A549 (cell line): ENCODE data around the gene ZDHHC18. TPM values are rescaled to one million over a fixed set of nuclear protein-coding genes. Genes with fewer than 3 reads are reported as not detected.

Experiments used
- ATAC-seq, 2 experiments: fragments of 200-7000 bp in 1 of 2; fragments of >200 bp in 1 of 2; cut with Nextera tagmentation in 1 of 2; cut with Tn5 transposase in 1 of 2; 3 replicates each; pipeline versions ENCODE4 v1.8.0 to v1.9.1; 2018 to 2020; ENCODE audit warnings: mild to moderate bottlenecking in 1 of 2, moderate library complexity in 1 of 2
- CTCF ChIA-PET: fragments of 300-600 bp; sonication (Branson Sonifier 250); formaldehyde crosslinking; extraction: SDS; loops from one replicate; lab custom pipeline; 2021; ENCODE audit warnings: antibody characterized with exemption, inconsistent platforms; lab: Yijun Ruan, JAX
- POLR2A ChIA-PET: fragments of 350-600 bp; formaldehyde crosslinking; extraction: SDS; loops from one replicate; lab custom pipeline; 2021; ENCODE audit warnings: antibody characterized with exemption, inconsistent platforms; lab: Yijun Ruan, JAX
- DNase-seq, 2 experiments: peaks; one replicate each; pipeline versions ENCODE4 v3.0.0 to v3.0.0-alpha.2; 2011 to 2016; ENCODE audit warnings: low read depth in 1 of 2, low spot score in 1 of 2
- FAIRE-seq: peaks from 2 replicates; lab custom pipeline; 2011; peaks lifted over from hg19 to GRCh38; lab: Jason Lieb, UNC
- H3K27ac ChIP-seq, 2 experiments: fragments of >200 bp; sonication (Bioruptor Twin); formaldehyde crosslinking; 3 replicates each; pipeline ENCODE4 v1.5.1; 2016 to 2017
- H3K4me1 ChIP-seq: fragments of >200 bp; sonication (Bioruptor Twin); formaldehyde crosslinking; 3 replicates; pipeline ENCODE4 v1.6.1; 2016
- H3K4me2 ChIP-seq: fragments of >200 bp; sonication (Bioruptor Twin); formaldehyde crosslinking; 3 replicates; pipeline ENCODE4 v1.6.1; 2016
- H3K4me3 ChIP-seq: fragments of >200 bp; sonication (Bioruptor Twin); formaldehyde crosslinking; 3 replicates; pipeline ENCODE4 v1.5.1; 2016
- H3K9me3 ChIP-seq: fragments of >200 bp; sonication (Bioruptor Twin); formaldehyde crosslinking; 3 replicates; pipeline ENCODE4 v1.6.1; 2016
- ATOH8 ChIP-seq: fragments of 250-450 bp; sonication (Bioruptor Pico); IDR thresholded peaks from 2 replicates; pipeline ENCODE4 v1.5.0; 2020; ENCODE audit warnings: low read depth, mild to moderate bottlenecking, moderate library complexity
- CEBPB ChIP-seq, 2 experiments: fragments of >200 bp in 1 of 2; sonication (Bioruptor Twin) in 1 of 2; formaldehyde crosslinking in 1 of 2; IDR thresholded peaks; 2 replicates each; pipeline ENCODE4 v1.6.1; 2012 to 2016
- CHD4 ChIP-seq: fragments of 200-600 bp; sonication (generic); IDR thresholded peaks from 2 replicates; pipeline ENCODE4 v1.6.1; 2016; ENCODE audit warnings: antibody characterized with exemption, mild to moderate bottlenecking, borderline replicate concordance
- CTCF ChIP-seq: fragments of >200 bp; sonication (Bioruptor Twin); formaldehyde crosslinking; IDR thresholded peaks from 3 replicates; pipeline ENCODE4 v1.5.1; 2016
- ELK1 ChIP-seq: fragments of 150-350 bp; IDR thresholded peaks from 2 replicates; pipeline ENCODE4 v1.6.1; 2014; ENCODE audit warnings: low read depth, mild to moderate bottlenecking, low read length
- FOSB ChIP-seq: fragments of 250-450 bp; sonication (Bioruptor Pico); IDR thresholded peaks from 2 replicates; pipeline ENCODE4 v1.5.0; 2020; ENCODE audit warnings: mild to moderate bottlenecking, moderate library complexity
- FOXS1 ChIP-seq: fragments of 250-450 bp; sonication (Bioruptor Pico); IDR thresholded peaks from 2 replicates; pipeline ENCODE4 v1.5.0; 2020; ENCODE audit warnings: mild to moderate bottlenecking, moderate library complexity
- HMGXB4 ChIP-seq: fragments of 250-450 bp; sonication (Bioruptor Pico); IDR thresholded peaks from 2 replicates; pipeline ENCODE4 v1.5.0; 2021; ENCODE audit warnings: mild to moderate bottlenecking, moderate library complexity, borderline replicate concordance
- HOXA7 ChIP-seq: fragments of 250-450 bp; sonication (Bioruptor Pico); IDR thresholded peaks from 2 replicates; pipeline ENCODE4 v1.5.0; 2020; ENCODE audit warnings: mild to moderate bottlenecking, moderate library complexity
- HOXB13 ChIP-seq: fragments of 250-450 bp; sonication (Bioruptor Pico); IDR thresholded peaks from 2 replicates; pipeline ENCODE4 v1.5.0; 2020; ENCODE audit warnings: low read depth, mild to moderate bottlenecking, moderate library complexity
- HOXB5 ChIP-seq: fragments of 250-450 bp; sonication (Bioruptor Pico); IDR thresholded peaks from 2 replicates; pipeline ENCODE4 v1.5.0; 2020; ENCODE audit warnings: mild to moderate bottlenecking, moderate library complexity
- JUNB ChIP-seq: fragments of >200 bp; sonication (Bioruptor Twin); formaldehyde crosslinking; IDR thresholded peaks from 2 replicates; pipeline ENCODE4 v1.6.1; 2016
- KDM5A ChIP-seq: fragments of 200-600 bp; sonication (generic); IDR thresholded peaks from 2 replicates; pipeline ENCODE4 v1.6.1; 2016; ENCODE audit warnings: antibody characterized with exemption, mild to moderate bottlenecking
- MAX ChIP-seq: IDR thresholded peaks from 2 replicates; pipeline ENCODE4 v1.6.1; 2012
- NFE2L2 ChIP-seq: fragments of 150-350 bp; conservative IDR thresholded peaks from 2 replicates; pipeline ENCODE4 v1.6.1; 2014; ENCODE audit warnings: low read length
- NR3C1 ChIP-seq: fragments of >200 bp; sonication (Bioruptor Twin); formaldehyde crosslinking; IDR thresholded peaks from 3 replicates; pipeline ENCODE4 v1.6.1; 2017
- POLR2AphosphoS2 ChIP-seq: conservative IDR thresholded peaks from 2 replicates; pipeline ENCODE4 v1.6.1; 2012; ENCODE audit warnings: low read length, improper control_type of control experiment, inconsistent platforms
- RAD21 ChIP-seq, 2 experiments: fragments of >200 bp in 1 of 2; sonication (Bioruptor Twin) in 1 of 2; formaldehyde crosslinking in 1 of 2; IDR thresholded peaks in 1 of 2; conservative IDR thresholded peaks in 1 of 2; 2 replicates in 1 of 2; 3 replicates in 1 of 2; pipeline ENCODE4 v1.6.1; 2012 to 2018; ENCODE audit warnings: inconsistent platforms in 1 of 2
- SMC3 ChIP-seq: fragments of >200 bp; sonication (Bioruptor Twin); formaldehyde crosslinking; IDR thresholded peaks from 3 replicates; pipeline ENCODE4 v1.6.1; 2018; ENCODE audit warnings: inconsistent platforms
- TP53 ChIP-seq: fragments of 250-450 bp; sonication (Bioruptor Pico); IDR thresholded peaks from 2 replicates; pipeline ENCODE4 v1.5.0; 2021; ENCODE audit warnings: mild to moderate bottlenecking, moderate library complexity
- WGBS: methylation state at CpG from one replicate; pipeline ENCODE4 v1.1.6; 2017; ENCODE audit errors: missing lambda C conversion rate; 5-methylcytosine and 5-hydroxymethylcytosine counted together
- polyA plus RNA-seq, 4 experiments: library from polyadenylated mRNA; depleted of rRNA in 3 of 4; stranded (reverse); fragments of >200 nt; fragmentation: RNase III in 1 of 4; extraction: RNeasy Plus Mini Kit Qiagen cat#74134 plus additional on column Dnase treatment in 1 of 4; gene quantifications; 2 replicates in 3 of 4; 3 replicates in 1 of 4; pipeline ENCODE4 v1.2.3, GENCODE V29; 2011 to 2017

Gene ZDHHC18
- polyA plus RNA-seq, 2 of the 4 experiments (the other 2 are of a cell fraction): 16.2 to 20.0 TPM

- TF ChIP-seq CHD4 (no peak), HOXB5 (CRISPR knock-in tag) (no peak), NFE2L2 (no peak), HOXB13 (CRISPR knock-in tag) (no peak), POLR2AphosphoS2 (no peak), ELK1 (no peak), NR3C1 (no peak), HOXA7 (no peak)
Observed at GRCh38 chr1:26787706-26788514, 38.6 kb upstream of the ZDHHC18 start, which contains the start of gene PIGV (continued).

GRCh38 chr1:26788515-26788785 lies 38.0 kb upstream of the ZDHHC18 start:
- no peak for FAIRE-seq
- 24% methylated on average over 8 of the region's 10 CpGs for WGBS
- ChIA-PET POLR2A (interaction anchor here (1.0 to 3.8 kb wide), 8 partner anchors 91 to 316 kb away, joined by 3 to 28 read pairs (median 5); partner anchors contain the start of gene HMGN2), CTCF (interaction anchor here (0.6 to 6.2 kb wide), 54 partner anchors 7 to 288 kb away, joined by 3 to 215 read pairs (median 5); no protein-coding TSS in a partner anchor)
- H3K9me3 ChIP-seq: no peaks in the 10 kb centered on the region
- peak overlapping the region; percentile 68 for H3K4me3 ChIP-seq
- peak overlapping the region; percentile 98 for H3K4me2 ChIP-seq
- H3K27ac ChIP-seq: peak overlapping the region; percentile 84 to 100
- no peak for DNase-seq
- no peak for TF ChIP-seq HMGXB4
- no peak for TF ChIP-seq TP53
- TF ChIP-seq ATOH8: no peak
- no peak for TF ChIP-seq KDM5A
- TF ChIP-seq FOSB (CRISPR knock-in tag): no peak
- peaks cover 38% of the 10 kb centered on the region for H3K4me1 ChIP-seq
- no peak; a peak in 1 of 6 replicates for ATAC-seq

- WGBS: 4% methylated on average over 19 of the region's 19 CpGs
- TF ChIP-seq CEBPB (IDR thresholded peaks at IDR 0.05) (0 out of 4 replicates have a peak, but pooled peaks of 1 of the 2 experiments have one; percentile 2), HMGXB4 (no peak), JUNB (no peak), SMC3 (peak; percentile 93), RAD21 (conservative IDR thresholded peaks at IDR 0.05 in 1 of 2, IDR thresholded peaks at IDR 0.05 in 1 of 2) (peak; percentile 95 to 96), CTCF (peak; percentile 87), MAX (peak; percentile 56; the same call in 1 of the 2 replicates), FOXS1 (CRISPR knock-in tag) (no peak)
- Histone ChIP-seq H3K4me3 (peak overlapping the region; percentile 68), H3K9me3 (no peaks in the 10 kb centered on the region), H3K4me1 (peaks cover 32% of the 10 kb centered on the region), H3K27ac (peak overlapping the region; percentile 84 to 100), H3K4me2 (peak overlapping the region; percentile 98)
- POLR2A ChIA-PET: interaction anchor here (0.8 to 3.8 kb wide), 10 partner anchors 11 to 317 kb away, joined by 3 to 28 read pairs (median 4); partner anchors contain the start of gene HMGN2
- peak; percentile 72 to 78 for DNase-seq
- CTCF ChIA-PET: interaction anchor here (0.6 to 6.2 kb wide), 57 partner anchors 8 to 289 kb away, joined by 3 to 215 read pairs (median 5); no protein-coding TSS in a partner anchor
- ATAC-seq: peak; percentile 58 to 61
- no peak for FAIRE-seq
Observed at GRCh38 chr1:26788836-26789611, 37.5 kb upstream of the ZDHHC18 start.
